Activated CD4-positive, alpha-beta memory T cell treated with anti-CD3 and anti-CD28 coated beads, Interleukin-2, amount 10 ng/mL, durations not matched to agents 7 days and 5 days (primary cell): ENCODE data around the gene IPO13. TPM values are rescaled to one million over a fixed set of nuclear protein-coding genes. Genes with fewer than 3 reads are reported as not detected.

ENCODE experiments used
- CTCF ChIA-PET: fragments of 350-600 bp; sonication (Branson Sonifier 250); formaldehyde crosslinking; loops from one replicate; lab custom pipeline; 2021; ENCODE audit warnings: antibody characterized with exemption, inconsistent platforms; lab: Charles Lee
- POLR2A ChIA-PET: fragments of 350-600 bp; sonication (Branson Sonifier 250); formaldehyde crosslinking; loops from one replicate; lab custom pipeline; 2021; ENCODE audit warnings: antibody characterized with exemption; lab: Charles Lee
- DNase-seq: peaks from one replicate; pipeline ENCODE4 v3.0.0-alpha.2; 2020
- H3K27ac Mint-ChIP-seq: one replicate; pipeline ENCODE4 v1.8.0; 2021; ENCODE audit warnings: mild to moderate bottlenecking, mixed read lengths
- H3K27me3 Mint-ChIP-seq: one replicate; pipeline ENCODE4 v1.8.0; 2021; ENCODE audit warnings: mixed read lengths
- H3K36me3 Mint-ChIP-seq: one replicate; pipeline ENCODE4 v1.8.0; 2021; ENCODE audit warnings: low read depth, mixed read lengths
- H3K4me1 Mint-ChIP-seq: one replicate; pipeline ENCODE4 v1.8.0; 2021; ENCODE audit warnings: mixed read lengths
- H3K4me3 Mint-ChIP-seq: one replicate; pipeline ENCODE4 v1.8.0; 2021; ENCODE audit warnings: mild to moderate bottlenecking, mixed read lengths
- H3K9me3 Mint-ChIP-seq: one replicate; pipeline ENCODE4 v1.8.0; 2021; ENCODE audit warnings: mixed read lengths
- total RNA-seq, 2 experiments: library from RNA; stranded (reverse); gene quantifications; one replicate each; pipeline ENCODE4 v1.2.3, GENCODE V29; 2021

Gene IPO13
- total RNA-seq, 2 experiments from 2014 or later: 21.5 to 23.5 TPM

GRCh38 chr1:43998000-43998378, 51.2 kb downstream of the IPO13 start:
- no peaks in the 10 kb centered on the region for H3K36me3 Mint-ChIP-seq
- POLR2A ChIA-PET: no interaction called here
- no peak overlapping the region for H3K4me3 Mint-ChIP-seq
- no peak for DNase-seq
- H3K27me3 Mint-ChIP-seq: no peaks in the 10 kb centered on the region
- peaks cover 10% of the 10 kb centered on the region for H3K4me1 Mint-ChIP-seq
- no peaks in the 10 kb centered on the region for H3K9me3 Mint-ChIP-seq
- CTCF ChIA-PET: interaction anchor here (0.6 kb wide), 1 partner anchor 11 kb away, joined by 3 read pairs; no protein-coding TSS in a partner anchor
- H3K27ac Mint-ChIP-seq: no peak overlapping the region

GRCh38 chr1:43999455-43999854, 52.7 kb downstream of the IPO13 start:
- peaks cover 7% of the 10 kb centered on the region for H3K4me1 Mint-ChIP-seq
- ChIA-PET POLR2A (no interaction called here), CTCF (interaction anchor here (1.1 kb wide), 1 partner anchor 37 kb away, joined by 3 read pairs; no protein-coding TSS in a partner anchor)

GRCh38 chr1:44000122-44000665, 53.4 kb downstream of the IPO13 start:
- Mint-ChIP-seq H3K4me3 (no peak overlapping the region), H3K9me3 (no peaks in the 10 kb centered on the region)

More at GRCh38 chr1:43999455-43999854, 52.7 kb downstream of the IPO13 start:
- H3K27ac Mint-ChIP-seq: no peak overlapping the region
- H3K9me3 Mint-ChIP-seq: no peaks in the 10 kb centered on the region
- no peaks in the 10 kb centered on the region for H3K36me3 Mint-ChIP-seq
- H3K27me3 Mint-ChIP-seq: no peaks in the 10 kb centered on the region
- H3K4me3 Mint-ChIP-seq: no peak overlapping the region
- no peak for DNase-seq

GRCh38 chr1:44002165-44002564, 55.4 kb downstream of the IPO13 start:
- ChIA-PET CTCF (interaction anchor here (1.1 to 1.5 kb wide), 2 partner anchors 35 to 45 kb away, joined by 4 to 7 read pairs; no protein-coding TSS in a partner anchor), POLR2A (no interaction called here)
- no peak overlapping the region for H3K4me3 Mint-ChIP-seq
- no peak for DNase-seq
- H3K27ac Mint-ChIP-seq: no peak overlapping the region
- H3K27me3 Mint-ChIP-seq: no peaks in the 10 kb centered on the region
- H3K9me3 Mint-ChIP-seq: no peaks in the 10 kb centered on the region
- no peaks in the 10 kb centered on the region for H3K36me3 Mint-ChIP-seq
- peaks cover 5% of the 10 kb centered on the region for H3K4me1 Mint-ChIP-seq

More at GRCh38 chr1:44000122-44000665, 53.4 kb downstream of the IPO13 start:
- ChIA-PET CTCF (no interaction called here), POLR2A (no interaction called here)
- Mint-ChIP-seq H3K27me3 (no peaks in the 10 kb centered on the region), H3K36me3 (no peaks in the 10 kb centered on the region), H3K4me1 (peaks cover 5% of the 10 kb centered on the region), H3K27ac (no peak overlapping the region)
- no peak for DNase-seq

- Mint-ChIP-seq H3K4me3 (no peak overlapping the region), H3K4me1 (peaks cover 5% of the 10 kb centered on the region), H3K36me3 (no peaks in the 10 kb centered on the region), H3K27ac (no peak overlapping the region), H3K27me3 (no peaks in the 10 kb centered on the region), H3K9me3 (no peaks in the 10 kb centered on the region)
- no peak for DNase-seq
- ChIA-PET POLR2A (no interaction called here), CTCF (interaction anchor here (1.1 to 1.5 kb wide), 3 partner anchors 33 to 45 kb away, joined by 4 to 7 read pairs (median 4); no protein-coding TSS in a partner anchor)
These were observed 55.9 kb downstream of the IPO13 start for GRCh38 chr1:44002606-44003157.

GRCh38 chr1:44008259-44008658, 61.5 kb downstream of the IPO13 start:
- CTCF ChIA-PET: interaction anchor here (0.8 to 4.5 kb wide), 2 partner anchors 15 to 40 kb away, joined by 7 to 61 read pairs; no protein-coding TSS in a partner anchor
- no peak overlapping the region for H3K27ac Mint-ChIP-seq
- no peaks in the 10 kb centered on the region for H3K9me3 Mint-ChIP-seq
- no peaks in the 10 kb centered on the region for H3K36me3 Mint-ChIP-seq
- no peaks in the 10 kb centered on the region for H3K27me3 Mint-ChIP-seq
- DNase-seq: no peak
- POLR2A ChIA-PET: no interaction called here
- H3K4me3 Mint-ChIP-seq: no peak overlapping the region
- no peaks in the 10 kb centered on the region for H3K4me1 Mint-ChIP-seq

GRCh38 chr1:44010935-44011471, 64.3 kb downstream of the IPO13 start:
- Mint-ChIP-seq H3K27ac (no peak overlapping the region), H3K36me3 (no peaks in the 10 kb centered on the region), H3K4me3 (no peak overlapping the region), H3K9me3 (no peaks in the 10 kb centered on the region), H3K27me3 (no peaks in the 10 kb centered on the region), H3K4me1 (no peaks in the 10 kb centered on the region)
- POLR2A ChIA-PET: no interaction called here
- CTCF ChIA-PET: interaction anchor here (0.8 kb wide), 1 partner anchor 26 kb away, joined by 7 read pairs; no protein-coding TSS in a partner anchor
- no peak for DNase-seq

- POLR2A ChIA-PET: no interaction called here
- no peak overlapping the region for H3K4me3 Mint-ChIP-seq
- CTCF ChIA-PET: no interaction called here
- H3K9me3 Mint-ChIP-seq: no peaks in the 10 kb centered on the region
- no peak overlapping the region for H3K27ac Mint-ChIP-seq
- no peak for DNase-seq
- H3K4me1 Mint-ChIP-seq: no peaks in the 10 kb centered on the region
- H3K36me3 Mint-ChIP-seq: no peaks in the 10 kb centered on the region
- no peaks in the 10 kb centered on the region for H3K27me3 Mint-ChIP-seq
These were observed 65.7 kb downstream of the IPO13 start for GRCh38 chr1:44012404-44012803.

- no peak overlapping the region for H3K4me3 Mint-ChIP-seq
- no peaks in the 10 kb centered on the region for H3K4me1 Mint-ChIP-seq
- H3K36me3 Mint-ChIP-seq: no peaks in the 10 kb centered on the region
- H3K9me3 Mint-ChIP-seq: no peaks in the 10 kb centered on the region
- no peaks in the 10 kb centered on the region for H3K27me3 Mint-ChIP-seq
- no peak overlapping the region for H3K27ac Mint-ChIP-seq
- ChIA-PET CTCF (no interaction called here), POLR2A (no interaction called here)
- no peak for DNase-seq
These were observed 66.3 kb downstream of the IPO13 start for GRCh38 chr1:44012941-44013609.

GRCh38 chr1:44013949-44014348, 67.2 kb downstream of the IPO13 start:
- H3K9me3 Mint-ChIP-seq: no peaks in the 10 kb centered on the region

GRCh38 chr1:44014365-44015104, 67.8 kb downstream of the IPO13 start:
- POLR2A ChIA-PET: interaction anchor here (0.8 kb wide), 1 partner anchor 9 kb away, joined by 3 read pairs; no protein-coding TSS in a partner anchor
- H3K27ac Mint-ChIP-seq: no peak overlapping the region

More at GRCh38 chr1:44013949-44014348, 67.2 kb downstream of the IPO13 start:
- H3K27ac Mint-ChIP-seq: no peak overlapping the region
- no peaks in the 10 kb centered on the region for H3K36me3 Mint-ChIP-seq
- no peak overlapping the region for H3K4me3 Mint-ChIP-seq
- CTCF ChIA-PET: interaction anchor here (1.8 kb wide), 1 partner anchor 9 kb away, joined by 12 read pairs; no protein-coding TSS in a partner anchor
- DNase-seq: no peak
- H3K4me1 Mint-ChIP-seq: no peaks in the 10 kb centered on the region
- H3K27me3 Mint-ChIP-seq: no peaks in the 10 kb centered on the region
- POLR2A ChIA-PET: interaction anchor here (0.8 kb wide), 1 partner anchor 8 kb away, joined by 3 read pairs; no protein-coding TSS in a partner anchor

GRCh38 chr1:44015206-44015605, 68.5 kb downstream of the IPO13 start:
- ChIA-PET CTCF (interaction anchor here (0.8 to 1.8 kb wide), 2 partner anchors 10 to 21 kb away, joined by 3 to 12 read pairs; no protein-coding TSS in a partner anchor), POLR2A (no interaction called here)

More at GRCh38 chr1:44014365-44015104, 67.8 kb downstream of the IPO13 start:
- H3K4me3 Mint-ChIP-seq: no peak overlapping the region
- no peaks in the 10 kb centered on the region for H3K36me3 Mint-ChIP-seq
- CTCF ChIA-PET: interaction anchor here (0.8 to 1.8 kb wide), 2 partner anchors 9 to 22 kb away, joined by 3 to 12 read pairs; no protein-coding TSS in a partner anchor
- H3K27me3 Mint-ChIP-seq: no peaks in the 10 kb centered on the region
- no peaks in the 10 kb centered on the region for H3K4me1 Mint-ChIP-seq
- no peak for DNase-seq
- H3K9me3 Mint-ChIP-seq: no peaks in the 10 kb centered on the region

More at GRCh38 chr1:44015206-44015605, 68.5 kb downstream of the IPO13 start:
- Mint-ChIP-seq H3K36me3 (no peaks in the 10 kb centered on the region), H3K4me1 (no peaks in the 10 kb centered on the region), H3K4me3 (no peak overlapping the region), H3K9me3 (no peaks in the 10 kb centered on the region), H3K27ac (no peak overlapping the region), H3K27me3 (no peaks in the 10 kb centered on the region)
- no peak for DNase-seq
